ENCODE measurements around the gene CCDC88B. TPM values are rescaled to one million over a fixed set of nuclear protein-coding genes. Genes with fewer than 3 reads are reported as not detected.
A peak's percentile ranks its signal among the peaks of the same experiment; 100 is the strongest.

CCDC88B gene
- total RNA-seq, 2 donors from 2014 or later = 8.8 to 16.2 TPM

DNA sequence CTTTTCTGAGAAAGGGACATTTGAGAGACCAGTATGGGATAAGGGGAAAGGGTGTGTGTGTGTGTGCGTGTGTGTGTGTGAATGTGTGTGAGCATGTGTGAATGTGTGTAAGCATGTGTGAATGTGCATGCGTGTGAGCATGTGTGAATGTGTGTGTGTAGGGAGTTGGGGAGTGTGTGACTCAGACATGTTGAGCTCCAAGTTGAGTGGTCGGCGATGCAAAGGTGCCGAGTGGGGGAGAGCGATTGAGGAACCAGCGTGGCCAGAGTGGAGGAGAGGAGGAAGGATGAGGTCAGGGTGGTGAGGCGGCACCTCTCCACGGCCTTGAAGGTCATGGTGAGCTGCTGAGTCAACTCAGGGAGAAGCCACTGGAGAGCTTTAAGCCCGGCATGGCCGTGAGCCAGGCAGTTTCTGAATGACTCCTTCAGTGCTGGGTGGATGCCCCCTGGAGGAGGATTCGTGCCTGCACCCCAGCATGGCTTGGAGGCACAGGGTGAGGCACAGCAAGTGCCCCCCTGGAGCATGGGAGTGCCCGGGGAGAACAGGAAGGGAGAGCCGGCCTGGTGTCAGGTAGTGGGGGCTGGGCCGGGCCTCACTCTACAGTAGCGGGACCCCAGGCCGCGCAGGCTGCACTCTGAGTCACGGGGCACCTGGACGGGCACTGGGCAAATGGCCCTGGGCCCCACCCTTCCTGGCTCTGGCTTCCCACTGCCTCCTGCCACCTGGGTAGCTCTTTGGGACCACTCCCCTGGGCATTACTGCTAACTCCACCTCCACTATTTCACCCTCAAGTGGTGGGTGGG, 8.2 kb upstream of the CCDC88B start:
- H3K4me1 ChIP-seq = peaks cover 29% of the 10 kb centered on the region
- 22 to 26% methylated on average over 17 to 19 of the region's 20 CpGs for WGBS, 2 donors
- no peaks in the 10 kb centered on the region for H3K27me3 ChIP-seq
- TF ChIP-seq CTCF (IDR thresholded peaks at IDR 0.05) = peak in 6 of 7 experiments; percentile 19 to 64 (median 58)
- no peak for TF ChIP-seq POLR2A (IDR thresholded peaks at IDR 0.05)
- ATAC-seq (peak; percentile 76), DNase-seq (peak; percentile 79 to 93 (median 92))
- intact Hi-C loops (cut with DNase I) = no loop called here
- H3K36me3 ChIP-seq (replicated peaks in 1 of 2; ENCODE audit: insufficient read depth in 1 of 2, low read depth in 2 of 2) = no peaks in the 10 kb centered on the region
- no peak overlapping the region for H3K4me3 ChIP-seq
- H3K27ac ChIP-seq = peak overlapping the region; percentile 11 to 71 (median 42)
- H3K9me3 ChIP-seq = no peaks in the 10 kb centered on the region

DNA sequence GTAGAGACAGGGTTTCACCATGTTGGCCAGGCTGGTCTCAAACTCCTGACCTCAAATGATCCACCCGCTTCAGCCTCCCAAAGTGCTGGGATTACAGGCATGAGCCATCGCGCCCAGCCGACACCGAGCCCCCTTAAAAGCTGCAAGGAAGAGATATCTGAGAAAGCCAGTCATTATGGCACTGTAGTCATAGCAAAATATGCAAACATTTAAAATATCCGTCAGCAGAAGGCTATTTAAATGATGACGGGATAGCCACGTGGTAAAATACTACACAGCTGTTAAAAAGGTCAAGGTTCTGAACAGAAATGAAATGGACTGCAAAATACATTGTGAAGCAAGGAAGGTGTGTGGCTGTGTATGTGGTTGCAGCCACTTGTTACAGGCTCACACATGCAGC, 6.4 kb upstream of the CCDC88B start:
- Histone ChIP-seq H3K4me3 (no peak overlapping the region), H3K27me3 (no peaks in the 10 kb centered on the region), H3K27ac (no peak overlapping the region), H3K9me3 (no peaks in the 10 kb centered on the region), H3K4me1 (peaks cover 29% of the 10 kb centered on the region), H3K36me3 (replicated peaks in 1 of 2; ENCODE audit: insufficient read depth in 1 of 2, low read depth in 2 of 2) (no peaks in the 10 kb centered on the region)
- 90 to 92% methylated on average over 8 of the region's 8 CpGs for WGBS, 2 donors
- no peak for TF ChIP-seq POLR2A (IDR thresholded peaks at IDR 0.05)
- intact Hi-C loops (cut with DNase I) = no loop called here
- DNase-seq (no peak), ATAC-seq (no peak)

GRCh38 chr11:64334764-64335735, 5.0 kb upstream of the CCDC88B start:
- ATAC-seq = peak; percentile 78
- TF ChIP-seq CTCF (IDR thresholded peaks at IDR 0.05) = peak in 1 of 7 experiments; percentile 3
- no peak for TF ChIP-seq POLR2A (IDR thresholded peaks at IDR 0.05)
- intact Hi-C loops (cut with DNase I) = no loop called here
- no peak overlapping the region for H3K4me3 ChIP-seq
- no peaks in the 10 kb centered on the region for H3K36me3 ChIP-seq (replicated peaks in 1 of 2; ENCODE audit: insufficient read depth in 1 of 2, low read depth in 2 of 2)
- 43 to 47% methylated on average over 12 to 13 of the region's 13 CpGs for WGBS, 2 donors
- no peaks in the 10 kb centered on the region for H3K27me3 ChIP-seq
- H3K27ac ChIP-seq = peak overlapping the region in 3 of 4 donors; percentile 28 to 61 (median 46)
- no peaks in the 10 kb centered on the region for H3K9me3 ChIP-seq
- peak; percentile 47 to 82 (median 74) for DNase-seq
- peaks cover 15% of the 10 kb centered on the region for H3K4me1 ChIP-seq

DNA sequence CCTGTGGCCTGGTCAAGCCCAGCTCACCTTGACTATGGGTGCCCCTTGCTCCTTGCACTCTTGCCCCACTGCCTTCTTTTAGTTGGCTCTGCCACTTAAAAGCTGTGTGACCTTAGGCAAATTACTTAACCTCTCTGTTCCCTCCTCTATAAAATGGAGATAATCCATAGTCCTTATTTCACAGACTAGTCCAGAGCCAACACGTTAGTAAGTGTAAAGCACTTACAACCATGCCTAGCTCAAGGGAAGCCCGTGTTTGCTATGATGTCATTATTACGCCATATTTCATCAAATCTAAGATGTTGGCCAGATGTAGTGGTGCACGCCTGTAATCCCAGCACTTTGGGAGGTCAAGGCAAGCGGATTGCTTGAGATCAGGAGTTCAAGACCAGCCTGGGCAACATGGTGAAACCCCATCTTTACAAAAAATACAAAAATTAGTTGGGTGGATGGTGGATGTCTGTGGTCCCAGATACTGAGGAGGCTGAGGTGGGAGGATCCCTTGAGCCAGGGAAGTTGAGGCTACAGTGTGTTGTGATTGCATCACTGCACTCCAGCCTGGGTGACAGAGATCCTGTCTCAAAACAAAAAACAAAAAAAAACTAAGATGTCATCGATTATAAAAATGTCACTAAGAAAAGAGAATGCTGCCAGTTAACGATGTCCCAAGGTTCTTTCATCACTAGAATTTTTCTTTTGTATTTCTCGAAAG, 2.3 kb upstream of the CCDC88B start:
- peaks cover 7% of the 10 kb centered on the region for H3K4me1 ChIP-seq
- intact Hi-C loops (cut with DNase I) = no loop called here
- no peak for ATAC-seq
- H3K27me3 ChIP-seq = no peaks in the 10 kb centered on the region
- WGBS, 2 donors = 69 to 72% methylated on average over 8 of the region's 8 CpGs
- TF ChIP-seq CTCF (IDR thresholded peaks at IDR 0.05) = no peak
- H3K9me3 ChIP-seq = no peaks in the 10 kb centered on the region
- no peak for DNase-seq
- no peaks in the 10 kb centered on the region for H3K36me3 ChIP-seq (replicated peaks in 1 of 2; ENCODE audit: insufficient read depth in 1 of 2, low read depth in 2 of 2)
- no peak overlapping the region for H3K27ac ChIP-seq
- no peak overlapping the region for H3K4me3 ChIP-seq

Data from body of pancreas (tissue), 4 donors.